SW480 (cell line): ENCODE data around the gene LGALS7.

ENCODE experiments used
- DNase-seq: peaks from one replicate; pipeline ENCODE4 v3.0.0-alpha.2; 2016; ENCODE audit warnings: low spot score

LGALS7 gene

DNA sequence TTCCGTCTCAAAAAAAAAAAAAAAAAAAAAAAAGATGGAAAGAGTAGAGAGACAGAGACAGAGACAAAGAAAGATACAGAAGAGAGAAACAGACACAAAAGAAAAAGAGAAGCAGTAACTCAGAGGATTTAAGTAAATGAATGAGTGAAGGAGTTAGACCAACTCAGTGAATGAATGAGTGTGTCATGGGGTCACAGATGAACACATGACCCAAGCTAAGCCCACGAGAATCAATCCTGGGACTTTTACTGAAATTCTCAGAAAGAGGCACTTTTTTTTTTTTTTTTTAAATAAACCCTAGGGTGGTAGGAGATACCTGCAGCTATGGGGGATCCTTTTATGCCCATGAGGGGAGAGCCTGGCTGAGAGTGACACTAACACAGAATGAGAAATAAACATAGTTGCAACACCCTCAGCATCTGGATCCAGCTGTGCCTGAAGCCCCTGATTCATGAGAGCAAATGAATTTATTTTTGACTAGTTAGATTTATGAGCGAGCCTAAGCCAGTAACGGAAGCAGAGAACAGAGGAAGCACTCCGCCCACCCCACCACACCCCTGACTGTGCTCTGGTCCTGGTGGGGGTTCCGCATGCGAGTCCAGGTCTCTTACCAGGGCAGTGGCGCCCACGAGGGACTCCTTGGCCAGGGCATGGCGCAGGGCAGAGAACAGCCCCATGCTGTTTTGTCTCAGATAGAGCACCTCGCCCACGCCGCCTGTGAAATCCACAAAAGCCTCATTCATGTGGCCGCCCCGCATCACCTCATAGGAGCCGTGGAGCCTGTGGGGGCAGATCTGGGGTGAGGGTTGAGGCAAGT is 33.7 kb downstream of the LGALS7 start:
- no peak for DNase-seq

DNA sequence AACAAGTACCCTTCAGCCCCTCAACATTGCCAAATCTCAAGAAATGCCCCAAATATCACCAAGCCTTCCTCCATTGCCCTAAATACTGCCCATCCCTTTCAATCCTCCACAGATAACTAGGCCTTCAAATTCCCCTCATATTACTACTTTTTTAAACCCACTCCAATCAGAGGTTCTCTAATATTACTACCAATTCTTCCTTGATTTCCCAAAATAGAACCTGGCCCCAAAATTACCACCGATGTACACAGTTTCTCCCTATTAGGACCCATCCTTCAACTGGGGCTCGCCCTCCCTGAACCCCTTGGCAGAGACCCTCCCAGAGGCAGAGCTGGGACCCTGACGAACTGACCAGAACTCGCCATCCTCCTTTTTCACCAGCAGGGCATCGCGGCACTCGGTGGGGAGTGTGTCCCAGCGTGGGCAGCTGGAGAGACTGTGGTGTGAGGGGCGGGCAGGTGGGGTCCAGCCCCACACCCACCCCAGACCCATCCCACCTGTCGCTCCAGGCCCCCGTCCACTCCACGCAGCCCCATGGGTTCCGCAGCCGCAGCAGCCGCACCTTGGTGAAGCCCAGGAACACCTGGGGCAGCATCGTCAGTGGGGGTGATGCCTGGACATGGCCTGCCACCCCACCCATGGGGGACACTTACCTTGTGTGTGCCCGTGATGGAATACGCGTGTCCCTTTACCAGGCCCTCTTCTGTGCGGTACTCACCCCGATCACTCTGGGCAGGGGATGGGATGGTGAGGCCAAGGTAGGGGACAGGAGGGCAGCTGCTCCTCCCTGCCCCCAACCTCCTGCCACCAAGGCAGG is 35.2 kb downstream of the LGALS7 start:
- DNase-seq = no peak

DNA sequence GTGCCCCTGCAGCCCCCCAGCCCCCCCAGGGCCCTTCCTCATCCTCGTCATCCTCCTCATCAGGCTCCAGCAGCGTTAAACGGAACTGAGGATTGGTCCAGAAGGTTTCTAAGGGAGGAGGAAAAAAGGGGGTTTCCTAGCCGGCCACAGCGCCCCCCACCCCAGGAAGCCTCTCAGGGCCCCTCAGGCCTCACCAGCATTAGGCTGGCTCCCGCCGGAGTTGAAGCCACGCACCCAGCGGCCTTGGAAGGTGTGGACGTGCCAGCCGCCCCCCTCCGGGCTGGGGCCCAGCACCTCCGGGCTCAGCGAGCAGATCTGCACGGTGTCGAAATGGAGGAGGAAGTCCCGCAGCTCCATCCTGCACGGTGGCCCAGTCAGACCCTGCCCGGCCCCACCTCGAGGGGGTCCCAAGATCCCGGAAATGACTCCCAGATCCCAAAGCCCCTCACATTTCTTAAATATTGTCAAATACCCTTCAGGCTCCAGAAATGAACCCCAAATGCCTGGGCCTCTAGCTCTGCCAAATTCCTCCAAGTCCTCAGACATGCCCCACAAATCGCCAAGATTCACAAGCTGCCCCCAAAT is 35.9 kb downstream of the LGALS7 start:
- no peak for DNase-seq

DNA sequence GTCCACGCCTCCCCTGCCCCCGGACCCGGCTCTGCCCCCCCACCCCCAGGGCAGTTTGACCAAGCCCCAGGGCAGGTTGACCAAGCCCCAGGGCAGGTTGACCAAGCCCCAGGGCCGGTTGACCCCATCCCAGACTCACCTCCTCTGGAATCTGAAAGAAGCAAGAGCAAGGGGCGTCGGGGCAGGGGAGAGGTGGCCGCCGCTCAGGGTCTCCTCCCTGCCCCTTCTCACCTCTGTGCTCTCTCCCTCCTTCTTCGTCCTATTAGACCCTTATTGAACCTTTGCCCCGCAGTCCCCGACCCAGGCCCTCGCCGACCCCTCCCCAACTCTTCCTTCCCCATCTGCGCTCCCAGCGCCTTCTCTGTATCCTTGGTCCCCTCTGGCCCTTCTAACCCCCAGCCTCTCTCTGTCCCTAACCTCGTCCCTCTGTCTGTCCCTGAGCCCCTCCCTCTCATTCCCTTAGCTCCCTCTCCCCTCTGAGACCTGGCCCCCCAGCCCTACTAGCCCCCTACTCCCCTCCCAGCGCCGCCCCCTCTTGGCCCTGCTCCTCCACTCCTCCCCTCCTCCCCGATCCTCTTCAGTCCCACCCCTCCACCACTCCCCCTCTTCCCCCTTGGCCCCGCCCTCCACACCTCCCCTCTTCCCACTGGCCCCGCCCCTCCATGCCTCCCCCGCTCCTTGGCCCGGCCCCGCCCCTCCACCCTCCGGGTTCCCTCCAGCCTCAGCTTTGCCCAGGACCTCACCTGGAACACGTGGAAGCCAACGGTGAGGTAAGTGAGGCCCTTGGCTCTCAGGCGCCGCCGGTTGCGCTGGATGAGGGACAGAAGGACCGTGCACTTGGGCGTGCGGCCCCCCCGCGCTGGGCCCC is 36.7 kb downstream of the LGALS7 start:
- peak; percentile 55 for DNase-seq

DNA sequence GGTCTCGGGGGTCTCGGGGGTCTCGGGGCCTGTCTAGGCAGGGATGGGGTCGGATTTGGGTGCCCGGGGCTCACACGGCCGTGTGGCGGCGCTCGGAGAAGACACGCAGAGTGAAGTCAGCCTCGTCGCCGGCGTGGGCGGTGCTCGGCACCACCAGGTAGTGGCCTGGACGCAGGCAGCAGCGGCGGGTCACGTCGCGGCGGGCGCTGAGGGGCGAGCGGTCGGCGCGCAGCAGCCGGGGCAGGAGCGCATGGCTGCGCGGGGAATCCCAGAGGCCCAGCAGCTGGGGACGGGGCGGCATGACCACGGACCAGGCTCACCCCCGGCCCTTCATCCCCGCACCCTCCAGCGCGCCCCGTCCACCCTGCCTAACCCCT is 37.3 kb downstream of the LGALS7 start:
- DNase-seq = peak; percentile 84

DNA sequence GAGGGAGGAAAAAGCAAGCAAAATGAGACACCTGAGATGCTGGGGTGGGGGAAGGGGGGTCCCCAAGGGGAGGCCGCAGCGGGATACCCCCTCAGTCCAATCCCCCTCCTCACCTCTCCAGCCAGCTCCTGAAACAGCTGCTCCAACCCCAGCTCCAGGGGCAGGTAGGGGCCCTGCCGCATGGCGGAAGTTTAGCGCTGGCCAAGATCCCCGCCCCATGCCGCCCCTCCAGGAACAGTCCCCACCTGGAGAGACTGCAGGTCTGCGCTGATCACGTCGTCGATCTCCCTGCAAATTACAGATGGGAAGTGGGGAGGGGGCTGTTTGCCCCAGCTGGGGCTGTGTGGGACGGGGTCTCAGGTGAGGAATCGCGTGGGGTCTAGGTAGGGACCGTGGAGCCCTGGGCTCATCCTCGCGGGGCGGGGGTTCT is 38.0 kb downstream of the LGALS7 start:
- peak; percentile 85 for DNase-seq

DNA sequence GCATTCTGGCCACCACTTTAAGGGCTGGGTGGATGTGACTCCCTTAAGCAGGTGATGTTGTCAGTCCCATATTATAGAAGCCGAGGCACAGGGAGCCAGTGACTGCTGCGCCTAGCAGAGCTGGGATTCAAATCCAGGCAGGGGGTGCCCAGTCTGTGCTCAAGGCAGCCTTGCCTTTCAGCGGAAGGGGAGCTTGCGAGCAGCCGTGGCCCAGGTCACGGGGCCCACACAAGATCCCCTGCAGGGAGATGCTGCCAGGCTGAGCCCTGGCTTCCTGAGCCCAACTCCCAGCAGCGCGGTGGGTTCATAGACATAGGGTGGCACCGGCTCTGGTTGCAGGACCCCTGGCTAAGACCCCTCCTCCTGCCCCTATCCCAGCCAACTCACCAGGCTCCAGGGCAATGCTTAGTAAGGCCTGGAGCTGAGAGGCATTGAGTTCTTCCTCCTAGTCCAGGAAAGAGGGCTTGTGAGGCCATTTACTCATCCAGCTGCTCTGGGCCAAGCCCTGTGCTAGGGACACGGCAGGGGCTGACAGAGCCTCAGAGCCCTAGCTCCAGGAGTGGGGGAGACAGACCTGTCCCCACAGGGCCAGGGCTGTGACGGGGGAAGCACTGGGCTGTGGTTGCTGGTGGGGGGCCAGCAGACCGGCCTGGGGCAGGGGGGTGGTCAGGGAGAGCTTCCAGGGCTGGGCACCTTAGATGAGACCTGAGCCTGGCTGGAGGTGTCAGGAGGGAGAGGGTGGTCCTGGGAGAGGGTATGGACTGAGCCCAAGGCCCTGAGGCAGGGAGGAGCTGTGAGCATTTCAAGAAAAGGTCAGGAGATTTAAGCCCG is 38.7 kb downstream of the LGALS7 start:
- peak; percentile 92 for DNase-seq

DNA sequence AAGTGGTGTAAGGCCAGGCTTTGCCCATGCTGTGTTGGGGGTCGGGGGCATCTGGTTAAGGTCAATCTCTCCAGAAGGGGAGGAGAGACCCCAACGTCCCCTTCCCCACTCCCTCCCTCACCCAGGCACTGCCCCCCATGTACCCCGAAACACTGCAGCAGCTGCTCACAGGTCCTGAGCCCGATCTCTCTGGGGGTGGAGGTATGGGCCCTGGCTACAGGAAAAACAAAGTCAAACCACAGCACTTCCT is 39.2 kb downstream of the LGALS7 start:
- no peak for DNase-seq

DNA sequence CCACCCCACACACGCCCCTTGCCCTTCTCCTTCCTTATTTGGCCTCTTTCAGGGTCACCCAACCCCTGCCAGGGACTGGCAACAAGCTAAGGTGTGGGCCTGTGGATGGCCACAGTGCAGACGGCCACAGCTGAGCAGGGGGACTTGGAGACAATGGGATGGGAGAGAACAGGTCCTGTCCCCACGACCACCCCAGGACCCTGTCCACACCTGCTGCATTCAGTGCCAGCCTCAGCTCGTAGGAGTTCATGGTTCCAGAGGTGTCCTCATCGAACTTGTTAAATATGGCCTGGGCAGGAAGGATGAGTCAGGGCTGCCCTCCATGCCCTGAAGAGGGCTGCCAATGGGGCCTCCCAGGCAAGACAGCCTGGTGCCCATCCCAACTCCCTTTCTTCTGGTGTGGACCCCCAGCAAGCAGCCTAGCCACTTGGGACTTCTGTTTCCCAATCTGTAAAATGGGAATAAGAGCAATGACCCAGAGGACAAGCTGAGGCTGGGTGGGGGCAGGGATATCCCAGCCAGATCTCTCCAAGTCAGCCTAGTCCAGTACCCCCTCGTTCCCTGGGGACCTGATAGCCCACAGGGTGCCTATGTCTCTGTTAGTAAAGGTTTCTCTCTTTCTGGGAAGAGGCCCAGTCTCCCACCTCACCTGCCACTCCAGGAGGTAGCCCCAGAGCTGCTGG is 39.7 kb downstream of the LGALS7 start:
- DNase-seq = peak; percentile 73

DNA sequence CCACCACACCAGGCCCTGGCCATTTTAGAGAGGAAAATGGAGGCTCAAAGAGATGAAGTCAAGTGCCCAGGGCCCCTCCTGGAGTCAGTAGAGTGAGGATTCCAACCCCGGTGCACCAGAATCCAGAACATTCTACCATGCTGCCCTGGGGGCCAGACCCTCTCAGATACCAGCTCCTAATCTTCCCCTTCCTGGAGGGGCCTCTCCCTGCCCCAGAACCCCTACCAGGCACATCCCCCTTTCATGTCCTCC is 40.1 kb downstream of the LGALS7 start:
- DNase-seq = no peak

DNA sequence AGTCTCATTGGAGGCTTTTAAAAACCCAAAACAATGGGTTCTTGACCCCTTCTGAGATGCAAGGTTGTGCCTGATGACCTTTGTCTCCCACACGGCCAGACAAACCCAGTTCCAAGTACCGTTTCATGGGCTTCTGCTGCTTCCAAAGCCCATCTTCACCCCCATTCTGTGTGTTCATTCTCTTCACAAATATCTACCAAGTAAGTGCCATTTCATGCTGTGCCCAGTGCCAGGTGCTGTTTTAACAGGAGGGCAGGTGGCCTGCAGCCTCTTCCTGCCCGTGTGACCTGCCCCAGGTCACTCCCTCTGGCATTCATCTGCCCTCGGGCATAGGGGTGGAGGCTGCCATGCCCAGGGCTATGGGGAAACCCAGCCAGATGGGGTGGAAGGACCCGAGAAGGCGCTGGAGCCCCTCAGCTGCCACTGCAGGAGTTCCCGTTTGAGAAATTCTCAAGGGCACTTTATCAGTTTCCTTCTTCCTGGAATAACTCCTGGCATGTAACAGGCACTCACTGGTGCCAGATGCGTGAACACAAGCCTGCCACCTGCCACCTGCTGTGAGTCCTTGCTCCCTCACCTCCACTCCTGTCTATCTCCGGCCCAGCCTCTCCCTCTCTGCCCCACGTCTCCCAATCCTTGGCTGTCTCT is 41.5 kb downstream of the LGALS7 start:
- no peak for DNase-seq

DNA sequence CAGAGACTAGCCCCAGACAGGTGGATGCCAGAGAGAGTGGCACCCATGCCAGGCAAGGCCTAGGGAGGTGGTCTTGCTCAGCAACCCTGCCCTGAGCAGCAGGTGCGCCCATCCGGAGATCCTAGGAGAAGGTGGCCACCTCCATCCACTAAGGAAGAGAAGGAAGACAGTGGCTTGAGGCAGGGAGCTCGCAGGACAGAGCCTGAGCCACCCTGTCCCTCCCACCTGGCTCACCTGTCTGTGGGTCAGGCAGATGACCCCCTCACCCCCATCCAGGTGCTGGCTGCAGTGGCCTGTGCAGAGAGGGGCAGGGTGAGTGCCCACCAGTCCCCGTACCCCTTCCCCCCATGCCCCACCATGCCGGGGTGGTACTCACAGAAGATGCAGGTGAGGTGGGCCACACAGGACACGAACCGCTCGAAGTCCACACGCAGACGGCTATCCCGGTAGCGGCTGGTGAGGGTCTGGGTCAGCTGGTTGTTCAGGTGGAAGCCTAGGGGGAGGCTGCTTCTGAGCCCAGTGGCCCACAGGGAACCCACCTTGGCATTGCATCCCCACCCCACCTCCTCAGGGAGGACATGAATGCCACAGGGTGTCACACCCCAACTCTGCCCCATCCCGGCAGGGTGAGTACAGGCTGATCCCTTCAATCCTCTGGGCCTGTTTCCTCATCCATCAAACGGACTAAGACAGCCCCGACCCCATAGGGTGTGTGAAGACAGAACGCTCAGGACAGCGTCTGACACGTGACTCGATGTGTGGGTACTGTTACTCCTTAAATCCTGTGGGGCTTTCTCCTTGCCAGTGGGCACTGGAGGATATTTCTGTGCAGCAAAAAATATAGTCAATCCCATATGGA is 42.4 kb downstream of the LGALS7 start:
- DNase-seq = no peak

DNA sequence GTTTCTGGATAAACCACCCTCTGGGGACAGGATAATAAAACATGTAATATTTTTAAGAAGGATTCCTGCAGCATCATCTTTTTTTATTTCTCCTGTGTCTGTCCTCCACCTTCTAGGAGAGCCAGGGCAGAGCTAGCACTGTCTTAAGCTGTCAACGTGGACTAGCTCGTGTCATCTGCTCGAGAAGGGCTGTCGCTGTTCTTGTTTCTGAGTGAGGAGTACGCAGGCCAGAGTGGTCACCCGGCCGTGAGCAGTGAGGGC is 42.9 kb downstream of the LGALS7 start:
- DNase-seq = no peak

DNA sequence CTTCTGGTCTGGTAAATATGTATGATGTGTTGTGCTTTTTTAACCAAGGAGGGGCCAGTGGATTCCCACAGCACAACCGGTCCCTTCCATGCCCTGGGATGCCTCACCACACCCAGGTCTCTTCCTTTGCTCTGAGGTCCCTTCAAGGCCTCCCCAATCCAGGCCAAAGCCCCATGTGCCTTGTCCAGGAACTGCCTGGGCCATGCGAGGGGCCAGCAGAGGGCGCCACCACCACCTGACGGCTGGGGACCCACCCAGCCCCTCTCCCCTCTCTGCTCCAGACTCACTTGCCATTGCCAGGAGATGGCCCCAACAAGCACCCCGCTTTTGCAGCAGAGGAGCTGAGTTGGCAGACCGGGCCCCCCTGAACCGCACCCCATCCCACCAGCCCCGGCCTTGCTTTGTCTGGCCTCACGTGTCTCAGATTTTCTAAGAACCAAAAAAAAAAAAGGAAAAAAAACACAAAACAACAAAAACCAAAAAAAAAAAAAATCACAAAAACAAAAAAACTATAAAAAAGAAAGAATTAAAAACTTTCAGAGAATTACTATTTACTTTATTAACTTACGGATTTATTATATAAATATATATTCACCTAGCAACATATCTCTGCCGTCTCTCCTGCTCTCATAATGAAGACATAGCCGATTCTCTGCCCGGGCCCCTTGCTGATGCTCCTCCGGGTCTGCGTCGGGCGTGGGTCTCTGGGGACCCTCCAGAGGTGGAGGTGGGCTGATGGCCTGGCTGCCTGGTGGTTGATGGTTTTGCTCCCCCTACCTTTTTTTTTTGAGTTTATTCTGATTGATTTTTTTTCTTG is 43.5 kb downstream of the LGALS7 start:
- peak; percentile 79 for DNase-seq

DNA sequence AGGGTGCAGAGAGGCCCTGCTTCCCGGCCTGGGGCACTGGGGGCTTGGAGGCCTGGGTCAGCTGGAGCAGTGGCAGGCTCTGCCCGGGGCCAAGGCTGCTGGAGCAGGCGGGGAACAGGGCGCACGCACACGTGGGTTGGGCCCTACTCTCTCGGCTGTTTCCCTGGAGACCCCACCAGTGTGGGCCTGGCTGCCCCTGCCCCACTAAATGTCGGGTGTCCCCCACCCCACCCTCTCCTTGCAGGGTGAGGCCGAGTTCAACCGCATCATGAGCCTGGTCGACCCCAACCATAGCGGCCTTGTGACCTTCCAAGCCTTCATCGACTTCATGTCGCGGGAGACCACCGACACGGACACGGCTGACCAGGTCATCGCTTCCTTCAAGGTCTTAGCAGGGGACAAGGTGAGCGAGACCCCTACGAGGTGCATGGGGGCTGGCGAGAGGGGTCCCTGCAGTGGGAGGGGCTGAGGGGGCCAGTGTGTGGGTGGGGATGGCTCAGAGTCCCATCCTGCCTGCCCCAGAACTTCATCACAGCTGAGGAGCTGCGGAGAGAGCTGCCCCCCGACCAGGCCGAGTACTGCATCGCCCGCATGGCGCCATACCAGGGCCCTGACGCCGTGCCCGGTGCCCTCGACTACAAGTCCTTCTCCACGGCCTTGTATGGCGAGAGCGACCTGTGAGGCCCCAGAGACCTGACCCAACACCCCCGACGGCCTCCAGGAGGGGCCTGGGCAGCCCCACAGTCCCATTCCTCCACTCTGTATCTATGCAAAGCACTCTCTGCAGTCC is 44.4 kb downstream of the LGALS7 start:
- DNase-seq = no peak

DNA sequence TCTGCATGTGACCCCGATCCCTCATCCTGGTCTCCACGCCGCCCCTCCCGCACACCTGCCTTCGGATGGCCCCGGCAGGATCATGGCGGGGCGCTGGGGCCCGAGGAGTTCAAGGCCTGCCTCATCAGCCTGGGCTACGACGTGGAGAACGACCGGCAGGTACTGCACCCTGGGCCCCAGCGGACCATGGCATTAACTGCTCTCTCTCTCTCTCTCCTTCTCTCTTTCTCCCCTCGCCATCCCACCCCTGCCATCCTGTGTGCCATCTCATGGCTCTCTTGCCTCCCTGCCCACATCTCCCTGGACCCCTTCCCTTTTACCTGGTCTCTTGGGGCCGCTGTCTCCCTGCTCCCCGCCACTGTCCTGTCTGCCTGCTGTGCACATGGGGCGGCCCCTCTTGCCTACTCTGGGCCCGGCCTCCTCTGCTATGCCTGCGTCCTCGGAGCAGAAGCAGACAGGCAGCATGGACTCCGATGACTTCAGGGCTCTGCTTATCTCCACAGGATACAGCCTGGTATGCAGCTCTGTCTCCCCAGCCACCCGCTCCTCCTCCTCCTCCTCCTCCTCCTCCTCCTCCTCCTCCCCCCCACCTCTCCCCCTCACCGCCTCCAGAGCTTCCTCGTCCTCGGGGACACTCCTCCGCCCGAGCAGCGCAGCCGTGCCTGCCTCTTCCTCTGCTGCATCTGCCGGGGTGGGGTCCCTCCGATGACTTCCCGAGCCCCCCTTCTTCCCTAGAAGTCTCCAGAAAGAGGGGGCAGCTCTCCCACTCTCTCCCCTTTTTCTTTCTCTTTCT is 45.3 kb downstream of the LGALS7 start:
- no peak for DNase-seq

DNA sequence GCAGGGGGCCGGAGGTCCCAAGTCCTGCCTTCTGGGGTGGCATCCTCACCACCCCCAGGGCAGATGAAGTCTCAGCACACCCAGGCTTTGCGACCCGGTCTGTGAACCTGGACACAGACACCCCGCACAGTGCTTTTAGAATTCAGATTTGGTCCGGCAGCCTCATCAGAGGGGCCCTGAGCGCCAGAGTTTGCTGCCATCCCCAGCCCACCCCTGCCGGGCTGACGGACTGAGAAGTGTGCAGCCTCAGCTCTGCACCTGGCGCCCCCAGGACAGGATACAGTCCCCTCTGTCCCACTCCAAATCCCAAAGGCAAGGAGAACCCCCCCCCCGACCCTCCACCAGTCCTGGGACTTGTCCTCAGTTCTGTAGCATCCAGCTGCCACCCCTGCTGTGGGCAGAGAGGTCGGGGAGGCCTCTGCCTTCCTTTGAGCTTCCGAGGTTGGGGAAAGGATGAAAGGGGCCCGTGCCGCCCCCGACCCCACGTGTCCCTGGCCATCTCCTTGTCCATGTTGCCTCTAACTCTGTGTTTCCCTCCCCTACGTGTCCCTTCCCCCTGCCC is 45.9 kb downstream of the LGALS7 start:
- no peak for DNase-seq
